Type B pancreatic cell (in vitro differentiated cells): ENCODE data around the gene SPR. TPM values are rescaled to one million over a fixed set of nuclear protein-coding genes. Genes with fewer than 3 reads are reported as not detected.

Source experiments
- DNase-seq: peaks from one replicate; pipeline ENCODE4 v3.0.0; 2021; ENCODE audit warnings: mixed read lengths; ENCODE audit not compliant: unreplicated experiment; ENCODE audit errors: extremely low spot score
- H3K27ac Mint-ChIP-seq: 2 replicates; pipeline ENCODE4 v1.8.0; 2021; ENCODE audit warnings: mild to moderate bottlenecking, mixed read lengths
- H3K27me3 Mint-ChIP-seq: 2 replicates; pipeline ENCODE4 v1.8.0; 2021; ENCODE audit warnings: mixed read lengths
- H3K36me3 Mint-ChIP-seq: 2 replicates; pipeline ENCODE4 v1.8.0; 2021; ENCODE audit warnings: mixed read lengths
- H3K4me1 Mint-ChIP-seq: one replicate; pipeline ENCODE4 v1.8.0; 2021; ENCODE audit warnings: mixed read lengths; ENCODE audit not compliant: unreplicated experiment
- H3K4me3 Mint-ChIP-seq: 2 replicates; pipeline ENCODE4 v1.8.0; 2021; ENCODE audit warnings: mild to moderate bottlenecking, mixed read lengths
- H3K9me3 Mint-ChIP-seq: 2 replicates; pipeline ENCODE4 v1.8.0; 2021; ENCODE audit warnings: mixed read lengths
- CTCF ChIP-seq: fragments of 200-600 bp; sonication (generic); conservative IDR thresholded peaks from 2 replicates; pipeline ENCODE4 v1.5.0; 2021; ENCODE audit warnings: antibody characterized with exemption, mild to moderate bottlenecking
- total RNA-seq: library from RNA; stranded (reverse); gene quantifications from 2 replicates; pipeline ENCODE4 v1.2.1, GENCODE V29; 2021; ENCODE audit warnings: low replicate concordance

The SPR gene
- total RNA-seq, 1 donor from 2014 or later, result 12.4 TPM

- peaks cover 61% of the 10 kb centered on the region for H3K27me3 Mint-ChIP-seq
- DNase-seq, result no peak
- H3K4me3 Mint-ChIP-seq, result peak overlapping the region; percentile 49
- H3K9me3 Mint-ChIP-seq, result no peaks in the 10 kb centered on the region
- no peak overlapping the region for H3K27ac Mint-ChIP-seq
- TF ChIP-seq CTCF, result no peak
- H3K36me3 Mint-ChIP-seq, result no peaks in the 10 kb centered on the region
- H3K4me1 Mint-ChIP-seq, result no peaks in the 10 kb centered on the region
Observed at GRCh38 chr2:72883356-72883962, 3.7 kb upstream of the SPR start.

- H3K4me3 Mint-ChIP-seq, result peak overlapping the region; percentile 86
- TF ChIP-seq CTCF, result no peak
- no peaks in the 10 kb centered on the region for H3K9me3 Mint-ChIP-seq
- H3K4me1 Mint-ChIP-seq, result no peaks in the 10 kb centered on the region
- no peak for DNase-seq
- H3K36me3 Mint-ChIP-seq, result no peaks in the 10 kb centered on the region
- H3K27ac Mint-ChIP-seq, result peak overlapping the region; percentile 63
- peaks cover 59% of the 10 kb centered on the region for H3K27me3 Mint-ChIP-seq
Observed at GRCh38 chr2:72886505-72887031, 640 bp upstream of the SPR start.

DNA sequence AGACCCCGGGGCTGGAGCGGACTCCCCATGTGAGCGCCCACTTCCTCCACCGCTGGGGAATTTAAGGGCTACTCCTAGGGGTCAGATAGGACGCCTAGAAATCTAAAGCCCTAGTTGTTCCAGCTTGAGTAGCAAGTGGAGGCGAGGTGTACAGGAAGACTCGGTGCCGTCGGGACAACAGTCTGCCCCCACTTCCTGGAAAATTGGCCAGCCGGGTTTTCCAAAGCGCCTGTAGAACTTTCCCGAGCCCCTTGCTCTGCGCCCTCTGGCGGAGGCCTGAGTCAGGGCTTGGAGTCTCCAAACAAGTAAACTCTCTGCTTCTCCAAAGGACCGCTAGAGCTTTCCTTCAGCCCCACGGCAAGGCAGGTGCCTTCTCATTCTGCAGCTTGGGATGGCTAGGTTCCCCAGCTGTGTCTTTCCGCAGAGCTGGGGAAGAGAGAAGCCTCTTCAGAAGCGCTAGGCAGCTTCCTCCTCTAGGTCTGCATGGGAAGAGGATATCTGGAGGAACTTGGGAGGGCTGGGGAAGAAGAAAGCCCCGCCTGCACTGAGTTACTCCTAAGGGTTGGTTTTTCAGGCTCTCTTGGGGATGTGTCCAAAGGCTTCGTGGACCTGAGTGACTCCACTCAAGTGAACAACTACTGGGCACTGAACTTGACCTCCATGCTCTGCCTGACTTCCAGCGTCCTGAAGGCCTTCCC, 681 bp downstream of the SPR start:
- peak; percentile 90 for DNase-seq
- peak overlapping the region; percentile 85 for H3K4me3 Mint-ChIP-seq
- TF ChIP-seq CTCF, result peak; percentile 97
- H3K9me3 Mint-ChIP-seq, result no peaks in the 10 kb centered on the region
- H3K4me1 Mint-ChIP-seq, result no peaks in the 10 kb centered on the region
- no peak overlapping the region for H3K27ac Mint-ChIP-seq
- no peaks in the 10 kb centered on the region for H3K36me3 Mint-ChIP-seq
- H3K27me3 Mint-ChIP-seq, result peaks cover 53% of the 10 kb centered on the region

DNA sequence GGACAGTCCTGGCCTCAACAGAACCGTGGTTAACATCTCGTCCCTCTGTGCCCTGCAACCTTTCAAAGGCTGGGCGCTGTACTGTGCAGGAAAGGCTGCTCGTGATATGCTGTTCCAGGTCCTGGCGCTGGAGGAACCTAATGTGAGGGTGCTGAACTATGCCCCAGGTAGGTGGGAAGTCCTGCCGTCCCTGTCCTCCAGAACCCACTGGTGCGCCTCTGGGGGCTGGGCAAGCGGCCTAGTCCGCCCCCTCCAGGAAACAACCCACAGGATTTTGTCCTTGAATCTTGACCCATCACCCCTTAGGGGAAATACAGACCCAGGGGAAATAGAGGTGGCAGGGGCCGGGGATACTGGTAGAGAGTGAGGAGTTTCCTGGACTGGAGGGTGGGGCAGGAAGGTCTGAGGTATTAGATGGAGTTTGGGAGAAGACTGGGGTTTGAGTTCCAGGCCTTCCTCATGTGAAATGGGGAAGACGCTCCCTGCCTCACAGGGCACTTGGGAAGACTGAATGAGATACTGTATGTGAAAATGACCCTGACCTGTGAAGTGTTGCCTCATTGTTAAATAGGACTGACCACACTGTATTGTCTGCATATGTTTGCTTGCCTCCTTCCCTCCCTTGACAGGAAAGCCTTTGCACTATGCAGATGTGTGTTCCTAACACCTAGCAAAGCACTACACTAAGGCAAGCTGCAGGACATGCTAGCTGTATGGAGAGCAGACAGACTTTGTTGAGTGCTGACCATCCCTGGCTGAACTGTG, 1.4 kb downstream of the SPR start:
- Mint-ChIP-seq H3K4me1 (no peaks in the 10 kb centered on the region), H3K36me3 (no peaks in the 10 kb centered on the region), H3K9me3 (no peaks in the 10 kb centered on the region), H3K27me3 (peaks cover 47% of the 10 kb centered on the region), H3K4me3 (peak overlapping the region; percentile 85), H3K27ac (no peak overlapping the region)
- DNase-seq, result no peak
- no peak for TF ChIP-seq CTCF

DNA sequence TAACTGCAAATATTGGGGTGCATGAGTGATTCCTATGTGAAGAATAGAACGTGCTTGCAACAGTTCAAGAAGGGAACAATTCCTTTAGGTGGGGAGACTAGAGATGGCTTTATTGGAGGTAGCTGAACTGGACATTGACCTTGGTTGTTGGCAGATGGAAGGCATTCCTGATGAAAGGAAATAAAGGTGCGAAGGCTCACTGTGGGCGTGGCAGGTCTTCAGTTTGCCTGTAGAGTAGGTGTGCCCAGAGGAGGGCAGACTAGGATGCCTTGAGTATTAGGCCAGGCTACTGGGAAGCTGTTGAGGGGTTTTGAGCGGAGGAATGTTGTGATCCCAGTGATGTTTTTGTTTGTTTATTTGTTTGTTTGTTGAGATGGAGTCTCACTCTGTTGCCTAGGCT, 2.8 kb downstream of the SPR start:
- Mint-ChIP-seq H3K36me3 (no peaks in the 10 kb centered on the region), H3K4me1 (no peaks in the 10 kb centered on the region), H3K4me3 (no peak overlapping the region), H3K9me3 (no peaks in the 10 kb centered on the region), H3K27me3 (peaks cover 42% of the 10 kb centered on the region), H3K27ac (no peak overlapping the region)
- TF ChIP-seq CTCF, result no peak
- no peak for DNase-seq
